ENCODE results near the gene MIEN1.

DNA sequence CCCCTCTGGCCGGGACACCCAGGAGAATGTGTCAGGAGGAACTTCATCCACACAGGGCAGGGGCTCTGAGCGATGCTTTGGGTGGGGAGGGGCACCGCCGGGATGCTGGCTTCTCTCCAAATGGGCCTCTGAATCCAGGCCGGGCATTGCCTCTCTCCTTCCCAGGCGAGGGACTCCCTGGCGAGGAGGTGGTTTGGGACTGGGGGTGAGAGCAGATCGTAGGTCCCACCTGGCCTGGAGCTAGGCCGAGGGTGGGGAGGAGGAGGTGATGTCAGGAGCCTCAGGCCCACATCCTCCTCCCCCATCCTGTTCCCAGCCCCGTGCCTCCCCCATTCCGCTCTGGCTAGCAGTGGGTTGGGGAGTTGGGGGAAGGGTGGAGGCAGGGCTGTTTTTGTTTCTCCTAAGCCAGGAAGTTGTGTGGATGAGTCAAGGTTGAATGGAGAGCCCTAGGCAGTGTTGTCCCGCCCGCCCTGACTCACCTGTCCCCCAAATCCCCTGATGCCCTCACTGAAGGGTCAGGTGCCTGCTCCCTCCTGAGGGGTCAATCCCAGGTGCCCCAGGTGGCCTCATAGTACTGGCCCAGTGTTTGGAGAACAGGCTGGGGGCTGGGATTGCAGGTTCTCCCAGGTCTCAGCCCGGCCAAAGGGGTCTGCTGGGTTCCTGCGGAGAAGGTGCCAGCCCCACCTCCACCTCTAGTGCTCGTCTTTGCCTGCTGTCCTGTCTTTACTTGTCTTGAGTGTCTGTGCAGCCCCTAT is 10.2 kb upstream of the MIEN1 start:
- TF ChIP-seq POLR2A (IDR thresholded peaks at IDR 0.05; ENCODE audit: low read length) (no peak), GATA1 (IDR thresholded peaks at IDR 0.05; ENCODE audit: low read depth, low read length) (no peak)

All from erythroblast (primary cell).